ENCODE measurements around the gene MAN2A1. TPM values are rescaled to one million over a fixed set of nuclear protein-coding genes. Genes with fewer than 3 reads are reported as not detected.
"Not testable (repeated sequence)": the region's sequence is repeated elsewhere in the genome, so short reads cannot be mapped to it uniquely, and the experiment has no call there.

MAN2A1 gene
- total and polyA plus RNA-seq, 2 donors: 22.2 to 66.4 TPM

DNA sequence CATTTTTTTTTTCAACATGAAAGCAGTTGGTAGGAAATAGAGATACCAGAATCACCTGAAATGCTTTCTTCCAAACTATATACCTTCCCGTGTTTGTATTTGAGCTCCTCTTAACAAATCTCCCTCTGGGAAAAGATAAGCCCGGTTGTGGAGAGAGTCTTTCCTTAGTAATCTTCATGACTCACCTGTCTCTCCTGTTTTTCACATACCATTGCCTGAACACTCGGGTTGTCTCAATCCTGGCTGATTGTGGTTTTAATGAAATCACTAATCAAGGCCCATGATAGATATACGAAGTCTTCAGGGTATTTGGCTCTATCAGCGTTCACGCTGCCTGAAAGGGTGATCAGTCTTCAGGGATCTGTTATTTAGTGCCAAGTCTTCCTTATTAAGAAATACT, 136.7 kb downstream of the MAN2A1 start:
- WGBS: 99% methylated on average over 6 of the region's 6 CpGs
- peaks cover 22 to 73% of the 10 kb centered on the region in 2 donors for H3K36me3 ChIP-seq (ENCODE audit: control insufficient read depth in 2 of 2, insufficient read depth in 2 of 2, low read length in 1 of 2)
- no peaks in the 10 kb centered on the region for H3K9me3 ChIP-seq (ENCODE audit: control insufficient read depth in 2 of 2, insufficient read depth in 1 of 2, low read length in 1 of 2)

DNA sequence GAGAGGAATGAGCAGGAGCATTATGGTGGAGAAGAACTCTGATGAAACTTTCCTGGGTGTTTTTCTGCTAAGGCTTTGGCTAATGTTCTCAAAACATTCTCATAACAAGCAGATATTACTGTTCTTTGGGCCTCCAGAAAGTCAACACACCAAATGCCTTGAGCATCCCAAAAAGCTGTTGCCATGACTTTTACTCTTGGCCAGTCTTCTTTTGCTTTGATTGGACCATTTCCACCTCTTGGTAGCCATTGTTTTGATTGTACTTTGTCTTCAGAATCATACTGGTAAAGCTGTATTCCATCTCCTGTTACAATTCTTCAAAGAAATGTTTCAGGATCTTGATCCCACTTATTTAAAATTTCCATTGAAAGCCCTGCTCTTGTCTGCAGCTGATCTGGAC, 139.6 kb downstream of the MAN2A1 start:
- H3K27me3 ChIP-seq (ENCODE audit: control insufficient read depth in 2 of 2, insufficient read depth in 1 of 2, low read length in 1 of 2): no peaks in the 10 kb centered on the region
- H3K36me3 ChIP-seq (ENCODE audit: control insufficient read depth in 2 of 2, insufficient read depth in 2 of 2, low read length in 1 of 2): peaks cover 34 to 67% of the 10 kb centered on the region in 2 donors
- peaks cover 2 to 4% of the 10 kb centered on the region in 2 donors for H3K9me3 ChIP-seq (ENCODE audit: control insufficient read depth in 2 of 2, insufficient read depth in 1 of 2, low read length in 1 of 2)
- no peak for DNase-seq (ENCODE audit: low read depth in 6 of 9, low spot score in 9 of 9)
- H3K4me3 ChIP-seq (ENCODE audit: low read length in 2 of 2): no peak overlapping the region
- no peak overlapping the region for H3K27ac ChIP-seq (ENCODE audit: low read depth in 1 of 2, low read length in 1 of 2)
- H3K4me1 ChIP-seq (ENCODE audit: control insufficient read depth in 2 of 2, insufficient read depth in 2 of 2, low read length in 2 of 2): no peaks in the 10 kb centered on the region

More for the DNA sequence above, 136.7 kb downstream of the MAN2A1 start:
- no peak overlapping the region for H3K27ac ChIP-seq (ENCODE audit: low read depth in 1 of 2, low read length in 1 of 2)
- DNase-seq (ENCODE audit: low read depth in 6 of 9, low spot score in 9 of 9): no peak
- H3K4me3 ChIP-seq (ENCODE audit: low read length in 2 of 2): no peak overlapping the region
- no peaks in the 10 kb centered on the region for H3K4me1 ChIP-seq (ENCODE audit: control insufficient read depth in 2 of 2, insufficient read depth in 2 of 2, low read length in 2 of 2)
- H3K27me3 ChIP-seq (ENCODE audit: control insufficient read depth in 2 of 2, insufficient read depth in 1 of 2, low read length in 1 of 2): no peaks in the 10 kb centered on the region

- WGBS: 94% methylated on average over 1 of the region's 1 CpG
- DNase-seq (ENCODE audit: low read depth in 6 of 9, low spot score in 9 of 9): no peak
- H3K4me1 ChIP-seq (ENCODE audit: control insufficient read depth in 2 of 2, insufficient read depth in 2 of 2, low read length in 2 of 2): no peaks in the 10 kb centered on the region
- no peaks in the 10 kb centered on the region for H3K27me3 ChIP-seq (ENCODE audit: control insufficient read depth in 2 of 2, insufficient read depth in 1 of 2, low read length in 1 of 2)
- H3K9me3 ChIP-seq (ENCODE audit: control insufficient read depth in 2 of 2, insufficient read depth in 1 of 2, low read length in 1 of 2): peaks cover 2 to 4% of the 10 kb centered on the region in 2 donors
- H3K27ac ChIP-seq (ENCODE audit: low read depth in 1 of 2, low read length in 1 of 2): no peak overlapping the region
- H3K36me3 ChIP-seq (ENCODE audit: control insufficient read depth in 2 of 2, insufficient read depth in 2 of 2, low read length in 1 of 2): peaks cover 34 to 63% of the 10 kb centered on the region in 2 donors
- no peak overlapping the region for H3K4me3 ChIP-seq (ENCODE audit: low read length in 2 of 2)
These were observed 141.3 kb downstream of the MAN2A1 start for GRCh38 chr5:109830955-109831502.

GRCh38 chr5:109832207-109833188, 142.8 kb downstream of the MAN2A1 start:
- H3K9me3 ChIP-seq (ENCODE audit: control insufficient read depth in 2 of 2, insufficient read depth in 1 of 2, low read length in 1 of 2); H3K4me3 ChIP-seq (ENCODE audit: low read length in 2 of 2); H3K4me1 ChIP-seq (ENCODE audit: control insufficient read depth in 2 of 2, insufficient read depth in 2 of 2, low read length in 2 of 2); H3K27me3 ChIP-seq (ENCODE audit: control insufficient read depth in 2 of 2, insufficient read depth in 1 of 2, low read length in 1 of 2); H3K27ac ChIP-seq (ENCODE audit: low read depth in 1 of 2, low read length in 1 of 2); DNase-seq (ENCODE audit: low read depth in 6 of 9, low spot score in 9 of 9): not testable (repeated sequence)
- H3K36me3 ChIP-seq (ENCODE audit: control insufficient read depth in 2 of 2, insufficient read depth in 2 of 2, low read length in 1 of 2): peaks cover 40 to 64% of the 10 kb centered on the region in 2 donors
- WGBS: 96% methylated on average over 36 of the region's 42 CpGs

- H3K27ac ChIP-seq (ENCODE audit: low read depth in 1 of 2, low read length in 1 of 2): no peak overlapping the region
- WGBS: 88% methylated on average over 3 of the region's 3 CpGs
- no peaks in the 10 kb centered on the region for H3K4me1 ChIP-seq (ENCODE audit: control insufficient read depth in 2 of 2, insufficient read depth in 2 of 2, low read length in 2 of 2)
- no peak for DNase-seq (ENCODE audit: low read depth in 6 of 9, low spot score in 9 of 9)
- no peaks in the 10 kb centered on the region for H3K27me3 ChIP-seq (ENCODE audit: control insufficient read depth in 2 of 2, insufficient read depth in 1 of 2, low read length in 1 of 2)
- H3K36me3 ChIP-seq (ENCODE audit: control insufficient read depth in 2 of 2, insufficient read depth in 2 of 2, low read length in 1 of 2): peaks cover 47 to 59% of the 10 kb centered on the region in 2 donors
- no peak overlapping the region for H3K4me3 ChIP-seq (ENCODE audit: low read length in 2 of 2)
- H3K9me3 ChIP-seq (ENCODE audit: control insufficient read depth in 2 of 2, insufficient read depth in 1 of 2, low read length in 1 of 2): peaks cover 2 to 4% of the 10 kb centered on the region in 2 donors
These were observed 144.2 kb downstream of the MAN2A1 start for GRCh38 chr5:109833946-109834345.

- peaks cover 2 to 4% of the 10 kb centered on the region in 2 donors for H3K9me3 ChIP-seq (ENCODE audit: control insufficient read depth in 2 of 2, insufficient read depth in 1 of 2, low read length in 1 of 2)
- no peak overlapping the region for H3K27ac ChIP-seq (ENCODE audit: low read depth in 1 of 2, low read length in 1 of 2)
- H3K27me3 ChIP-seq (ENCODE audit: control insufficient read depth in 2 of 2, insufficient read depth in 1 of 2, low read length in 1 of 2): no peaks in the 10 kb centered on the region
- WGBS: 91% methylated on average over 8 of the region's 8 CpGs
- no peaks in the 10 kb centered on the region for H3K4me1 ChIP-seq (ENCODE audit: control insufficient read depth in 2 of 2, insufficient read depth in 2 of 2, low read length in 2 of 2)
- peaks cover 45 to 56% of the 10 kb centered on the region in 2 donors for H3K36me3 ChIP-seq (ENCODE audit: control insufficient read depth in 2 of 2, insufficient read depth in 2 of 2, low read length in 1 of 2)
- no peak for DNase-seq (ENCODE audit: low read depth in 6 of 9, low spot score in 9 of 9)
- no peak overlapping the region for H3K4me3 ChIP-seq (ENCODE audit: low read length in 2 of 2)
These were observed 146.6 kb downstream of the MAN2A1 start for GRCh38 chr5:109836280-109836679.

GRCh38 chr5:109837231-109837861, 147.6 kb downstream of the MAN2A1 start:
- 98% methylated on average over 6 of the region's 6 CpGs for WGBS
- H3K36me3 ChIP-seq (ENCODE audit: control insufficient read depth in 2 of 2, insufficient read depth in 2 of 2, low read length in 1 of 2): peaks cover 43 to 61% of the 10 kb centered on the region in 2 donors
- H3K9me3 ChIP-seq (ENCODE audit: control insufficient read depth in 2 of 2, insufficient read depth in 1 of 2, low read length in 1 of 2): peaks cover 2 to 4% of the 10 kb centered on the region in 2 donors

GRCh38 chr5:109838157-109838556, 148.4 kb downstream of the MAN2A1 start:
- no peak for DNase-seq (ENCODE audit: low read depth in 6 of 9, low spot score in 9 of 9)
- Histone ChIP-seq H3K4me3 (ENCODE audit: low read length in 2 of 2) (no peak overlapping the region), H3K4me1 (ENCODE audit: control insufficient read depth in 2 of 2, insufficient read depth in 2 of 2, low read length in 2 of 2) (no peaks in the 10 kb centered on the region), H3K27ac (ENCODE audit: low read depth in 1 of 2, low read length in 1 of 2) (no peak overlapping the region), H3K27me3 (ENCODE audit: control insufficient read depth in 2 of 2, insufficient read depth in 1 of 2, low read length in 1 of 2) (no peaks in the 10 kb centered on the region), H3K36me3 (ENCODE audit: control insufficient read depth in 2 of 2, insufficient read depth in 2 of 2, low read length in 1 of 2) (peaks cover 44 to 67% of the 10 kb centered on the region in 2 donors), H3K9me3 (ENCODE audit: control insufficient read depth in 2 of 2, insufficient read depth in 1 of 2, low read length in 1 of 2) (no peaks in the 10 kb centered on the region)
- 100% methylated on average over 1 of the region's 1 CpG for WGBS

More at GRCh38 chr5:109837231-109837861, 147.6 kb downstream of the MAN2A1 start:
- no peak for DNase-seq (ENCODE audit: low read depth in 6 of 9, low spot score in 9 of 9)
- Histone ChIP-seq H3K4me3 (ENCODE audit: low read length in 2 of 2) (no peak overlapping the region), H3K27ac (ENCODE audit: low read depth in 1 of 2, low read length in 1 of 2) (no peak overlapping the region), H3K4me1 (ENCODE audit: control insufficient read depth in 2 of 2, insufficient read depth in 2 of 2, low read length in 2 of 2) (no peaks in the 10 kb centered on the region), H3K27me3 (ENCODE audit: control insufficient read depth in 2 of 2, insufficient read depth in 1 of 2, low read length in 1 of 2) (no peaks in the 10 kb centered on the region)

DNA sequence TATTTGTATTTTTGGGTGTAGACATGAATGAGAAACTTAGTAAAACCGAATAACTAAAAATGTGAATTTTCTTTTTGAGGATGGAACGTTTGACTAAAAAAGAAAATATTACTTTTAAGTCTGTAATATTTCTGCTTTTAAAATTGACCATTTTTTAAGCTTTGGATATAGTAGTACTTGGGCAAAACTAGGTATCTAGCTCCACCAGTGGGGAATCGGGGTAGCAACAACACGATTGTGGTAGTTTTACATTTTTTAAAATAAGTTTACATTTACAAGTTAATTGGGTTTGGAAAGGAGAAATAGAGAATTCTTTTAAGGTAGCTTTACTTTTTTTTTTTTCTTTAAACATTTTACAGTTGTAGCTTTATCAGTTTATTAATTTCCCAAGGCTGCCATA, 154.4 kb downstream of the MAN2A1 start:
- H3K4me1 ChIP-seq (ENCODE audit: control insufficient read depth in 2 of 2, insufficient read depth in 2 of 2, low read length in 2 of 2): peaks cover 4% of the 10 kb centered on the region in 2 donors
- no peaks in the 10 kb centered on the region for H3K9me3 ChIP-seq (ENCODE audit: control insufficient read depth in 2 of 2, insufficient read depth in 1 of 2, low read length in 1 of 2)
- H3K27me3 ChIP-seq (ENCODE audit: control insufficient read depth in 2 of 2, insufficient read depth in 1 of 2, low read length in 1 of 2): no peaks in the 10 kb centered on the region
- H3K4me3 ChIP-seq (ENCODE audit: low read length in 2 of 2): no peak overlapping the region
- no peak overlapping the region for H3K27ac ChIP-seq (ENCODE audit: low read depth in 1 of 2, low read length in 1 of 2)
- no peak for DNase-seq (ENCODE audit: low read depth in 6 of 9, low spot score in 9 of 9)
- WGBS: over 99% methylated on average over 4 of the region's 4 CpGs
- peaks cover 18 to 74% of the 10 kb centered on the region in 2 donors for H3K36me3 ChIP-seq (ENCODE audit: control insufficient read depth in 2 of 2, insufficient read depth in 2 of 2, low read length in 1 of 2)
